H9 (cell line): ENCODE measurements around the gene TRRAP. TPM values are rescaled to one million over a fixed set of nuclear protein-coding genes. Genes with fewer than 3 reads are reported as not detected.

Experiments
- DNase-seq: peaks from one replicate; pipeline ENCODE4 v3.0.0-alpha.2; 2017
- H2AFZ ChIP-seq: one replicate; pipeline ENCODE4 v1.6.1; 2013; ENCODE audit warnings: mild to moderate bottlenecking, low read length, control low read depth, moderate library complexity
- H2AK5ac ChIP-seq: 2 replicates; pipeline ENCODE4 v1.6.1; 2013; ENCODE audit warnings: low read length, control low read depth, mixed read lengths; ENCODE audit not compliant: insufficient read length
- H2BK120ac ChIP-seq: one replicate; pipeline ENCODE4 v1.6.1; 2013; ENCODE audit warnings: low read depth, mild to moderate bottlenecking, low read length, control low read depth, inconsistent platforms; ENCODE audit not compliant: poor library complexity, severe bottlenecking
- H2BK12ac ChIP-seq: 2 replicates; pipeline ENCODE4 v1.6.1; 2013; ENCODE audit warnings: low read length, control low read depth, mixed read lengths, low read depth; ENCODE audit not compliant: insufficient read length
- H2BK15ac ChIP-seq: 2 replicates; pipeline ENCODE4 v1.6.1; 2013; ENCODE audit warnings: low read depth, low read length, control low read depth
- H2BK20ac ChIP-seq: one replicate; pipeline ENCODE4 v1.6.1; 2013; ENCODE audit warnings: low read depth, mild to moderate bottlenecking, low read length, control low read depth, inconsistent platforms; ENCODE audit not compliant: poor library complexity, severe bottlenecking
- H2BK5ac ChIP-seq: 2 replicates; pipeline ENCODE4 v1.6.1; 2013; ENCODE audit warnings: low read length, control low read depth, mixed read lengths; ENCODE audit not compliant: insufficient read length
- H3K14ac ChIP-seq: 2 replicates; pipeline ENCODE4 v1.6.1; 2013; ENCODE audit warnings: low read length, control low read depth; ENCODE audit not compliant: insufficient read depth
- H3K18ac ChIP-seq: 2 replicates; pipeline ENCODE4 v1.6.1; 2013; ENCODE audit warnings: low read depth, mild to moderate bottlenecking, mixed read lengths, low read length, control low read depth; ENCODE audit not compliant: insufficient read length
- H3K23ac ChIP-seq: 2 replicates; pipeline ENCODE4 v1.6.1; 2013; ENCODE audit warnings: low read length, control low read depth, mixed read lengths, low read depth; ENCODE audit not compliant: insufficient read length
- H3K23me2 ChIP-seq: 2 replicates; pipeline ENCODE4 v1.6.1; 2013; ENCODE audit warnings: low read depth, mild to moderate bottlenecking, mixed read lengths, low read length, control low read depth; ENCODE audit not compliant: insufficient read length, poor library complexity, severe bottlenecking
- H3K27ac ChIP-seq: 2 replicates; pipeline ENCODE4 v1.5.1; 2013; ENCODE audit warnings: low read length, control low read depth, mixed read lengths, low read depth; ENCODE audit not compliant: insufficient read length
- H3K27me3 ChIP-seq: 2 replicates; pipeline ENCODE4 v1.6.1; 2013; ENCODE audit warnings: low read length, control low read depth, inconsistent platforms; ENCODE audit not compliant: insufficient read depth
- H3K4ac ChIP-seq: 2 replicates; pipeline ENCODE4 v1.6.1; 2013; ENCODE audit warnings: low read depth, mild to moderate bottlenecking, control low read depth, inconsistent platforms, low read length, moderate library complexity
- H3K4me1 ChIP-seq: 2 replicates; pipeline ENCODE4 v1.6.1; 2013; ENCODE audit warnings: low read length, control low read depth, inconsistent platforms; ENCODE audit not compliant: insufficient read depth
- H3K4me2 ChIP-seq: 2 replicates; pipeline ENCODE4 v1.6.1; 2013; ENCODE audit warnings: low read length, control low read depth, mixed read lengths; ENCODE audit not compliant: insufficient read length, insufficient read depth
- H3K56ac ChIP-seq: 2 replicates; pipeline ENCODE4 v1.6.1; 2013; ENCODE audit warnings: low read depth, mild to moderate bottlenecking, mixed read lengths, low read length, control low read depth; ENCODE audit not compliant: insufficient read length
- H3K79me1 ChIP-seq: 2 replicates; pipeline ENCODE4 v1.6.1; 2013; ENCODE audit warnings: low read depth, mild to moderate bottlenecking, moderate library complexity, low read length, control low read depth, inconsistent platforms; ENCODE audit not compliant: insufficient read depth, poor library complexity, severe bottlenecking
- H3K79me2 ChIP-seq: 2 replicates; pipeline ENCODE4 v1.6.1; 2013; ENCODE audit warnings: low read length, control low read depth, inconsistent platforms; ENCODE audit not compliant: insufficient read depth
- H3K9ac ChIP-seq: 2 replicates; pipeline ENCODE4 v1.6.1; 2013; ENCODE audit warnings: low read length, control low read depth, mixed read lengths; ENCODE audit not compliant: insufficient read length; ENCODE audit errors: extremely low read depth
- H3K9me3 ChIP-seq: one replicate; pipeline ENCODE4 v1.6.1; 2013; ENCODE audit warnings: low read depth, low read length, inconsistent platforms; ENCODE audit not compliant: control insufficient read depth
- H3T11ph ChIP-seq: one replicate; pipeline ENCODE4 v1.6.1; 2013; ENCODE audit warnings: mild to moderate bottlenecking, low read length, control low read depth, inconsistent platforms
- H4K20me1 ChIP-seq: one replicate; pipeline ENCODE4 v1.6.1; 2013; ENCODE audit not compliant: control insufficient read depth, insufficient read length, insufficient read depth
- H4K5ac ChIP-seq: 2 replicates; pipeline ENCODE4 v1.6.1; 2013; ENCODE audit warnings: low read depth, mild to moderate bottlenecking, mixed read lengths, low read length, control low read depth; ENCODE audit not compliant: insufficient read length
- H4K8ac ChIP-seq: replicated peaks from 2 replicates; pipeline ENCODE4 v1.6.1; 2013; ENCODE audit warnings: low read length, control low read depth, mixed read lengths, low read depth; ENCODE audit not compliant: insufficient read length
- H4K91ac ChIP-seq: 2 replicates; pipeline ENCODE4 v1.6.1; 2013; ENCODE audit warnings: low read depth, mild to moderate bottlenecking, moderate library complexity, mixed read lengths, low read length, control low read depth; ENCODE audit not compliant: insufficient read length
- H3K27ac Mint-ChIP-seq, 3 experiments: 2 replicates in 2 of 3; 3 replicates in 1 of 3; pipeline ENCODE4 v1.8.0; 2020 to 2021; ENCODE audit warnings: mixed read lengths in 3 of 3, mild to moderate bottlenecking in 1 of 3, moderate library complexity in 1 of 3
- H3K27me3 Mint-ChIP-seq: 2 replicates; pipeline ENCODE4 v1.8.0; 2021; ENCODE audit warnings: low read depth, mild to moderate bottlenecking, moderate library complexity, mixed read lengths
- H3K36me3 Mint-ChIP-seq, 3 experiments: 2 replicates in 2 of 3; 3 replicates in 1 of 3; pipeline ENCODE4 v1.8.0; 2020 to 2021; ENCODE audit warnings: low read depth in 3 of 3, mixed read lengths in 3 of 3; ENCODE audit not compliant: insufficient read depth in 1 of 3
- H3K4me1 Mint-ChIP-seq, 2 experiments: 2 replicates each; pipeline ENCODE4 v1.8.0; 2020; ENCODE audit warnings: mixed read lengths in 2 of 2
- H3K4me3 Mint-ChIP-seq, 2 experiments: 2 replicates in 1 of 2; 3 replicates in 1 of 2; pipeline ENCODE4 v1.8.0; 2020 to 2021; ENCODE audit warnings: mild to moderate bottlenecking in 2 of 2, mixed read lengths in 2 of 2, moderate library complexity in 1 of 2
- H3K9me3 Mint-ChIP-seq, 2 experiments: 2 replicates in 1 of 2; 3 replicates in 1 of 2; pipeline ENCODE4 v1.8.0; 2020; ENCODE audit warnings: mild to moderate bottlenecking in 2 of 2, mixed read lengths in 2 of 2, moderate library complexity in 1 of 2
- WGBS: extraction: QIAGEN DNeasy Blood & Tissue Kit; methylation state at CpG from one replicate; pipeline ENCODE4 v1.1.7; 2013; ENCODE audit warnings: missing lambda C conversion rate, low lambda C conversion rate, mixed read lengths; ENCODE audit not compliant: insufficient read length; ENCODE audit errors: extremely low coverage; 5-methylcytosine and 5-hydroxymethylcytosine counted together
- total RNA-seq: library from RNA; stranded (reverse); gene quantifications from 2 replicates; pipeline ENCODE4 v1.2.1, GENCODE V29; 2021
- TF ChIP-seq, protein P1 (sequence below): fragments of 200-600 bp; sonication (generic); conservative IDR thresholded peaks from 3 replicates; pipeline ENCODE4 v1.8.0; 2021; ENCODE audit warnings: antibody characterized with exemption, mild to moderate bottlenecking

Gene TRRAP
- total RNA-seq, 1 experiment from 2014 or later = 58.6 TPM

DNA sequence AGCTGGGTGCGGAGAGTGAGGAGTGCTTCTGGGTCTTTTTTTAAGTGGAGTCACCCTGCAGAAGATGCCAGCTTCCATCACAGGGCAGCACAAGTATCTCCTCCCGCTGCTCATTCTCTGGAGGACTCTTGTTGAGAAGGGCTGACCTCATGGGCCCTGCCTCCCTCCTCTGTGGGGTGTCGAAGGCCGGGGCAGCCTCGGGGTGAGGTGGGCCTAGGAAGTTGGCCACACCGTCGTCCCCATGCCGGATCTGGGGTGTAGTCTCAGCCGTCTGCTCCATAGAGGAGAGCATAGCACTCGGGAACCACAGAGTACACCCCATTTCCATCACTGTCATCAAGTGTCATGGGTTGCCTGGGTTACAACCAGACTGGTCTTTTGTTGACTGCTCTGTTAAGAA is 85.0 kb downstream of the TRRAP start:
- H3K9me3 Mint-ChIP-seq = no peaks in the 10 kb centered on the region; a peak in 1 of 5 replicates
- H3K23ac ChIP-seq = no peak overlapping the region
- no peak overlapping the region for H3K4me2 ChIP-seq
- no peaks in the 10 kb centered on the region for H3K27me3 ChIP-seq
- H4K5ac ChIP-seq = no peak overlapping the region
- TF ChIP-seq, protein P1, sequence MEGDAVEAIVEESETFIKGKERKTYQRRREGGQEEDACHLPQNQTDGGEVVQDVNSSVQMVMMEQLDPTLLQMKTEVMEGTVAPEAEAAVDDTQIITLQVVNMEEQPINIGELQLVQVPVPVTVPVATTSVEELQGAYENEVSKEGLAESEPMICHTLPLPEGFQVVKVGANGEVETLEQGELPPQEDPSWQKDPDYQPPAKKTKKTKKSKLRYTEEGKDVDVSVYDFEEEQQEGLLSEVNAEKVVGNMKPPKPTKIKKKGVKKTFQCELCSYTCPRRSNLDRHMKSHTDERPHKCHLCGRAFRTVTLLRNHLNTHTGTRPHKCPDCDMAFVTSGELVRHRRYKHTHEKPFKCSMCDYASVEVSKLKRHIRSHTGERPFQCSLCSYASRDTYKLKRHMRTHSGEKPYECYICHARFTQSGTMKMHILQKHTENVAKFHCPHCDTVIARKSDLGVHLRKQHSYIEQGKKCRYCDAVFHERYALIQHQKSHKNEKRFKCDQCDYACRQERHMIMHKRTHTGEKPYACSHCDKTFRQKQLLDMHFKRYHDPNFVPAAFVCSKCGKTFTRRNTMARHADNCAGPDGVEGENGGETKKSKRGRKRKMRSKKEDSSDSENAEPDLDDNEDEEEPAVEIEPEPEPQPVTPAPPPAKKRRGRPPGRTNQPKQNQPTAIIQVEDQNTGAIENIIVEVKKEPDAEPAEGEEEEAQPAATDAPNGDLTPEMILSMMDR = no peak
- H3K36me3 Mint-ChIP-seq = peaks cover 53 to 93% (median 82%) of the 10 kb centered on the region in 3 experiments; a peak in 6 of 7 replicates
- no peaks in the 10 kb centered on the region for H3K79me2 ChIP-seq
- WGBS = no CpG with 5 or more reads among the region's 10 CpGs
- no peaks in the 10 kb centered on the region for H3K4me1 Mint-ChIP-seq
- no peak overlapping the region for H3K4ac ChIP-seq
- H2AK5ac ChIP-seq = no peak overlapping the region
- no peak overlapping the region for H2BK15ac ChIP-seq
- no peak overlapping the region for H2AFZ ChIP-seq
- H3K56ac ChIP-seq = no peak overlapping the region
- H4K8ac ChIP-seq = no peak overlapping the region
- no peaks in the 10 kb centered on the region for H3K79me1 ChIP-seq
- H3K27me3 Mint-ChIP-seq = no peaks in the 10 kb centered on the region
- H3T11ph ChIP-seq = no peak overlapping the region
- no peaks in the 10 kb centered on the region for H3K9me3 ChIP-seq
- no peak overlapping the region for H2BK12ac ChIP-seq
- no peak overlapping the region for H4K91ac ChIP-seq
- H4K20me1 ChIP-seq = no peaks in the 10 kb centered on the region
- H3K4me1 ChIP-seq = no peaks in the 10 kb centered on the region
- H3K27ac ChIP-seq = no peak overlapping the region
- no peak overlapping the region for H3K27ac Mint-ChIP-seq
- no peak for DNase-seq
- H3K9ac ChIP-seq = no peak overlapping the region
- H2BK120ac ChIP-seq = no peak overlapping the region
- H2BK20ac ChIP-seq = no peak overlapping the region
- no peak overlapping the region for H3K14ac ChIP-seq
- H3K23me2 ChIP-seq = no peaks in the 10 kb centered on the region
- no peak overlapping the region for H3K18ac ChIP-seq
- H2BK5ac ChIP-seq = no peak overlapping the region
- no peak overlapping the region for H3K4me3 Mint-ChIP-seq
